GM21825 (cell line): ENCODE measurements around the gene P2RX1.

Experiments
- ATAC-seq: cut with Tn5 transposase; IDR thresholded peaks from one replicate; pipeline ENCODE4 v1.9.1; 2021; ENCODE audit warnings: mild to moderate bottlenecking, moderate library complexity; ENCODE audit not compliant: unreplicated experiment

Gene P2RX1

DNA sequence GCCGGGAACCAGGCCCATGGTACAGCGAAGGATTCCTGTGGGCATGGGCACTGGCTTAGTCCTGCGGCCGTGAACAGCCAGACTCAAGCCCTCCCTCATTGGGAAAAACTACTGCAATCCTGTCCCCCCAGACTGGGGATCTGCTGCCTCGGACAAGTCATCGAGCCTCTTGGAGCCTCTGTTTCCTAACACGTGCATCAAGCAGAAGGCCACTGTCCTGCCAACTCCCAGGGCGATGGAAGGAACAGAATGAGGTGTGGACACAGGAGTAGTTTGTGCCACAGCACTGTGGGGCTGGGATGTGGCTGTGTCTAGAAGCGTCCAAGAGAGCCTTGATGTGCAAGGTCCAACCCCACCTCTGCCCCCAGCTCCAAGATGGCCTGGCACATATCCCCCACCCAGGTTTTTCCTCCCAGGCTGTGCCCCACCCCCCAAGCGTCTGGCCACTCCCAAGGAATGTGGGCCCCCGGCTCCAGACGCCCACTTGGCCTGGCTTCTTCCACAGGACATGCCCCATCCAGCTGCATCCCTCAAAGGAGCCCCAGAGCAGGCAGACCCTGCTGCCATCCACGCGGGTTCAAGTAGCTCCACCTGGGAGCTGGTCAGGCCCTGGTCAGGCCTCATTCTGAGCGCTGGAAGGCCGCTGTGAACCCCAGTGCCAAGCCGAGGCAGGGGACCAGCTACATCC lies 26.8 kb downstream of the P2RX1 start:
- ATAC-seq, result no peak

DNA sequence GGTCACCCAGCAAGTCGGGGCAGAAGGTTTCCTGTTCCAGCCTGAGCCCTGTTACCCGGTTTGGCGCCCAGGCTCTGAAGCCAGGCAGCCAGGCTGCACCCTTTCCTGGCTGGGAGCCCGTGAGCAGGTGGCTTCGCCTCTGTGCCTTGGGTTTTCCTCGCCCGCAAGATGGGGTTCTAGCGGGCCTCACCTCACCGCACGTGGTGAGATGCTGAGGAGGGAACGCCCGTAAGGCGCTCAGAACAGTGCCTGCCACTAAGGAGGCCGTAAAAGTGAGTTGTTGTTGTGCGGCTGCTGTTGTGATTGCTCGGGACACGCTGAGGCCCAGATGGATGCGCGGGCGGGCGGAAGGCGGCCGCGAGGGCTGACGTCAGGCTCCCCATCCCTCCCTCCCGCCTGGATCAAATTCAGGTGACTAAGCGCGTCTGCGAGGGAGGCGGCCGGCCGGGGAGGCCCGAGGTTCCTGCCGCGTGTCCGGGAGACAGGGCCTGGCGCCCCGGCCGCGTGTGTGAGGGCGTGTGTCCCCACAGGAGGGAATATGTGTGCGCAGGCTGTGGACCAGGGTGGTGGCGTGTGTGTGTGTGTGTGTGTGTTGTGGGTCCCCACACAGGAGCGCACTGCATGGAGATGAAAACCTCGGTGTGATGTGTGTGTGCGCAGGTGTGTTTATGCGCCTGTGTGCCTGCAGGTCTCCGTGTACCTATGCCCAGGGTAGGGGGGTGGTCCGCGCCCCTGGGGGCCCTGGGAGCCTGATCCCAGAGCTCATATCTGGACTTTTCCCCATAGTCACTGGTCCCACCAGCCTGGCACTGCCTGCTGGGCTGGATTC lies 27.7 kb downstream of the P2RX1 start:
- ATAC-seq, result no peak

DNA sequence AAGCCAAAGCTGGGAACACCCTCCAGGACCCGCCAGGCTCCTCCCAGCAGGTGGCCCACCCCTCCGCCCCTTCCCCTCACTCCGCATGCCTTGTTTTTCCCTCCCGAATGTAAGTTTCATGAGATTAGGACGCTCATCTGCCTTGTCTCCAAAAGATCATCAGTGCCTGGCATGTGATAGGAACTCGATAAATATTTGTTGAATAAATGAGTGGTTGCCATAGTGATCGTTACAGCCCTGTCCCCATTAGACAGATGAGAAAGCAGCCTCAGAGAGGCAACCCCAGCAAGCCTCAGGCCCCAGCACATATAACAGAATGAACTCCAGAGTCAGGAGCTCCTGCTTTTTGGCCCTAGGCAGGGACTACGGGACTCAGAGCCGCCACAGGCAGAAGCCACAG lies 28.5 kb downstream of the P2RX1 start:
- no peak for ATAC-seq

DNA sequence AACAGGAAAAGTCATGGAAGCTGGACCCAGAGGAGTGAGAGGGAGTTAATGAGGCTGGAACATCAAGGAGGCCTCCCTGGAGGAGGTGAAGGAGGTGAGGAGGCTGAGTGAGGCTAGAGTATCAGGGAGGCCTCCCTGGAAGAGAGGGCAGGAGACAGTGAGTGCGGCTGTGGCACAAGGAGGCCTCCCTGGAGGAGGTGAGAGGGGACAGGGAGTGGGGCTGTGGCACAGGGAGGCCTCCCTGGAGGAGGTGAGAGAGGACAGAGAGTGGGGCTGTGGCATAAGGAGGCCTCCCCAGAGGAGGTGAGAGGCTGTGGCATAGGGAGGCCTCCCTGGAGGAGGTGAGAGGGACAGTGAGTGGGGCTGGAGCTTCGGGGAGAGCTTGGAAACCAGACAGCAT lies 28.9 kb downstream of the P2RX1 start:
- no peak for ATAC-seq

DNA sequence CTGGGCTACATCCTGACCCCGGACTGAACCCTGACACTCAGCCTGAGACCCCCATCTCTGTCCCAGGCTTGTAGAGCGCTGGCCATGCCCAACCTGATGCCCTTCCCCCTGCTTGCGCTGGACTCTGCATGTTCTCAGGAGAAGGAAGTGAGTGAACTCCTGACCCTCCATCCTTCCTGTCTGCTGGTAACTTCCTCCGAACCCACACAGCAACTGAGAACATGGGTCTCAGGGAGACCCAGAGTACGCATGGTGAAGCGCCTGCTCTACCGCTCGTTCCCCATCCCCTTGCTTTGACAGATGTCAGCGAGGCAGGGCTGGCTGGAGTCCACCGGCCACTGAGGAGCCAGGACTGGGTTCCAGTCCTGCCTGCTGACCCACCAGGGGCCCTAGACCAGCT lies 29.5 kb downstream of the P2RX1 start:
- no peak for ATAC-seq

DNA sequence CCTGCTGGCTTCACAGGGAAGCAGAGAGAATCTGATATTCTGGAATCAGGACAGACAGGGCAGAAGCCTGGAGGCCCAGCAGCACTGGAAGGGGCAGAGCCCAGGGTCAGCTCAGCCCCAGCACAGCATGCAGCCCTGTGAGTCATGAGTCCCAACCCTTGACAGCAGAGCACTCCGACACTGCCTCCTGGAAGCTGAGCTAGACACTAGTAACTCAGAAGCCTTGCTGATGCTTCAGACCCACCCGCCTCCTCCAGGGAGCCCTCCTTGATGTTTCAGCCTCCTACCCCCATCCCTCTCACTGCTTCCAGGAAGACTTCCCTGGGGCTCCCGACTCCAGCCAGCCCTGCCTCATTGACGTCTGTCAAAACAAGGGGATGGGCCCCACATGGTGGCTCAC lies 30.3 kb downstream of the P2RX1 start:
- ATAC-seq, result no peak

DNA sequence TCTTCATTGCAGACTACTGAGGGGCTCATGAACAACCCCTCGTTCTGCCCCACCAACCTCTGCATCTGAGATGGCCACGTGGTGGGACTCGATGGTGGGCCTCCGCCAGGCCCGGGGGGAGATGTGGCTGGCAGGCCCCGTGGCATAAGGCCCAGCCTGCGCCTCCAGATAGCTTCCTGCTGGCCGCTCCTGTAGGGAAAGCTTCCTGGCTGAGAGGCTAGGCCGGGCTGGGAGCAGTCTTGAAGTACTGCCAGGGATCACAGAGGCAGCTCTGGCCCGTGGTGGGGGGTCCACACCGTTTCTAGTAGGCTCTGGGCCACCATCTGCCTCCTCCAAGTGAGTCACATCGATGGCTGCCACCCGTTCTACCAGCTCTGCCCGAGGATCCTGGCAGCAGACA lies 31.0 kb downstream of the P2RX1 start:
- no peak for ATAC-seq

DNA sequence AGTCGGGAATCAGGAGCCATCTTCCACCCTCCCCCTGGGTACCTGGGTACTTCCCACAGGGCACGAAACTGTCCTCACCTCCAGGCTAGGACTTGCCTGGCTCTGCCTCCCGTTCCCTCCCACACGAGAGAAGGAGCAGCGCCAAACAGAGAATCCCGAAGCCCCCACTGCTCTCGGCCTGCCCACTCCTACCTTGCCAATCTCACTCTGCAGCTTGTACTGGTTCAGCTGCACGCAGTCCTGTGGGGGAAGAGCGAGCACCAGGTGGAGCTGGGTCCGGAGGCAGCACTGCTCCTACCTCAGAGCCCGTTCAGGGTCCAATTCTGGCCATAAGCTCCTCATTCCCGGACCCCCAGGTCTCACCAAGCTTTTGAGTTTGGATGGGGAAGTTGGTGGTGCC lies 32.1 kb downstream of the P2RX1 start:
- no peak for ATAC-seq

DNA sequence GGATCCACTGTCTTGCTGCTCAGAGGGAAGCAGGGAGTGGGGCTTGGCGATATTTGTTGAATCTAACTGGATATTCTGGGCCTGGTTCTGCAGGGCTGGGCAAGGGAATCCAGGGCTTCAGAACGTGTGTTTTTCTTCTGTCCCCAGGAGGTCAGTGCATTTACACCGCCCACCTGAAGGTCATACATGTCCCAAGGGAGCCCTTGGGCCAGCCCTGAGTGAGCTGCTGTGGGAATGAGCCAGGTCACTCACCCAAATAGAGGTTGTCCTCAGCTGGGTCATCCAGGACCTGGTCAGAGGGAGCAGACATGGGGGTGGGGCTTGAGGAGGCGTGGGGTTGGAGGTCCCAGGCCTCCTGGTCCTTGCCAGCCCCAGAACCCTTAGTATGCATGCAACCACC lies 34.0 kb downstream of the P2RX1 start:
- no peak for ATAC-seq

DNA sequence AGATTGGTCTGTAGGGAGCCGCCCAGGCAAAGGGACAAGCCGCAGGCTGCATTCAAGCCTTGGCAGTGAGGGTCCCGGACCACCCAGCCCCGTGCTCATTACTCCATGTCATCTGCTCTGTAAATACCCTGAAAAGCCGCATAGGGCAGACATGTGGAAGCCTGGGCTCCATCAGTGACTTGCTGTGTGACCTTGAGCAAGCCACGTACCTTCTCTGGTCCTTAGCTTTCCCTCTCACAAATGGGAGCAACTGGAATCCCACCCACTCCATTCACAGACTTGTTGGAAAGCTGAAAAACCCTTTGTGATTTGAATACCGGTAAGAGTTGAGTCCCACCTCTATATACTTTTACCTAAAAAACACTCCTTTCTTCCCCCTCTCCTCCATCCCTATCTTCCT lies 35.3 kb downstream of the P2RX1 start:
- no peak for ATAC-seq

DNA sequence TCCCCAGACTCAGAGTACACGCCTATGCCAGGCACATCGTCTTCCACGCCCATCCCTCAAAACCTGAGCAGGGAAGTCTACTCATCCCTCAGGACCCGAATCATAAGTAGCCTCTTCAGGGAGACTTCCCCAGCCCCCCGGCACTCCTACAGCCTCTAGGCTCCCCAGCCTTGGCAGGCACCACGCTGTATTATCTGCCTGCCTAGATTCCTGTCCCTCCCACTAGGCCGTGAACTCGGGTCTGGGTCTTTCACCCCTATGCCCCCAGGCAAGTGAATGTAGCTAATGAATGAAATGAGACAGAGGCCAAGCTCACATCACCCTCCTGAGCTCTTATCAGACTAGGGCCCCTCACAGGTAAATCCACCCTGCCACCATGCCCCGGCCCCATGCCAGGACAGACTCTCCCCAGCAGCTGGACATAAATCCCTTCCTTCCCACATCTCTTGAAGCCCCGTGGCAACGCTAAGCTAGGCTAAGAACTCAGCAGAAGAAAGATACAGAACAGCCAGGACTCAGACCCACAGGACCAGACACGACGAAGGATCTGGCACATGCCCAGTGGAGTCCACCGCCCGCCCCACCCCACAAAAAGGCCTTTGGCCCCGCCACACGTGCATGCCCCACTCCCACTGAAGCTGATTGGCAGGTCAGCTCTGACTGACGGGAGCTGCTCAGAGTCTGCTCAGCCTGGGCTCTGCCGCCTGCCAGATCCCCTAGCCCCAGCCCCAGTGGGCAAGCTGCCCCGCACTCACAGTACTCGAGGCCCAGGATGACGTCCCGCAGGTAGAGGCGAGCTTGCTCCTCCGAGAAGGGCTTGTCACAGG lies 36.5 kb downstream of the P2RX1 start:
- ATAC-seq, result no peak

DNA sequence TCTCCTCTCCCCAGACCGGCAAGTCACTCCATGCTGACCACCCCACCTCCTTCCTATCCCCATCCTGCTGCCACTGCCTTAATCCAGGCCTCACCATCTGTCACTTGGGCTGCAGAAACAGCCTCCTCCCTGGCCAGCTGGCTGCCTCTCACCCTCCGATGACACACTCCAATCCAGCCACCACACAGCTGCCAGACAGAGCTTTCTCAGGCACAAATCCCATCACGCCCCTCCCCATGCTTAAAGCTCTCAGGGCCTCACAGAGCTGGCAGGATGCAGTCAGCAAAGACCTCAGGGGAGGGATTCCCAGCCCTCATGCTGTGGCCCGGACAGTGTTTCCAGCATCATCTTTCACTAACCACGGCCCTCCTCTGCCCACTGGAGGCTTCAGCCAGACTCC lies 37.1 kb downstream of the P2RX1 start:
- no peak for ATAC-seq

DNA sequence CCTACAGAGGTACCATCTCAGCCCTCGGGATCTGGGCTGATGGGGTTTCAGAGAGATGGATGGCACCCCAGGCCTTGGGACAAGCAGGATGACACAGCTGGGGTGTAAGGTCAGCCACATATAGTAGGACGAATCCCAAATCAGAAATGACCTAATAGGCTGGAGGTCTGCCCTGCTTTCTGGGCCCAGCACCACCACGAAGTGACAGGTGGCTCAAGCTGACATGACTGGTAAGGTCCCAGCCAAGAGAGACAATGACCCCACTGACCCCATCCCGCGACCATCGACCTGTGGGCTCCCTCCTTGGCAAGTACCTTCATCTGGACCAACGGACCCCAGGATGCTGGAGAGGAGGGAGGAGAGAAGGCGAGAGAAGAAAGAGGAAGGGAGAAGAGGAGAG lies 39.0 kb downstream of the P2RX1 start:
- ATAC-seq, result no peak

DNA sequence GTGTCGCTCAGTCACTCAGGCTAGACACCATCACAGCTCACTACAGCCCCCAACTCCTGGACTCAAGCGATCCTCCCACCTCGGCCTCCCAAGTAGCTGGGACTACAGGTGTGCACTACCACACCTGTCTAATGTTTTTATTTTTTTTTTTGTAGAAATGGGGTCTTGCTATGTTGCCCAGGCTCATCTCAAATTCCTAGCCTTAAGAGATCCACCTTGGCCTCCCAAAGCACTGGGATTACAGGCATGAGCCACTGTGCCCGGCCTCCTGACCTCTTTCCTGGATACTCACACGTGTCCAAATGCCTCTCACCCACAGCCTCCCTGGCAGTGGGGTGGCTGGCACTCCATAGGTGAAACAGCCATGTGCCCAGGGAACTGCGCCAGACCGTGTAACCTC lies 40.9 kb downstream of the P2RX1 start:
- ATAC-seq, result no peak

DNA sequence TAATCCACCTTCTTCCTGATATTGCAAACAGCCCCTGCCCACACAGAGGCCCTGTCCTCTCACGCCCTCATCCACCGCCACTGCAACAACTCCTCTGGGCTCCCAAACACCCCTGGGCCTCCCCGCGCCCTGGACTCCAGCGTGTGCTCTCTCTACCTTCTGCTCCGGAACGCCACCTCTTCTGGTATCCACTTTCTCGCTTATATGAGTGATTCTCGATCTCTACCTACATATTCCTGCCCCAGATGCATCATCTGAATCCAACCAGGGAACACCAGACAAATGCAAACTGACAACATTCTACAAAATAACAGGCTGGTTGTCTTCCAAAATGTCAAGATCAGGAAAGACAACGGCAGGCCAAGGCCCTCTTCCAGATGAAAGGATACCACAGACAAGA lies 42.4 kb downstream of the P2RX1 start:
- ATAC-seq, result no peak

DNA sequence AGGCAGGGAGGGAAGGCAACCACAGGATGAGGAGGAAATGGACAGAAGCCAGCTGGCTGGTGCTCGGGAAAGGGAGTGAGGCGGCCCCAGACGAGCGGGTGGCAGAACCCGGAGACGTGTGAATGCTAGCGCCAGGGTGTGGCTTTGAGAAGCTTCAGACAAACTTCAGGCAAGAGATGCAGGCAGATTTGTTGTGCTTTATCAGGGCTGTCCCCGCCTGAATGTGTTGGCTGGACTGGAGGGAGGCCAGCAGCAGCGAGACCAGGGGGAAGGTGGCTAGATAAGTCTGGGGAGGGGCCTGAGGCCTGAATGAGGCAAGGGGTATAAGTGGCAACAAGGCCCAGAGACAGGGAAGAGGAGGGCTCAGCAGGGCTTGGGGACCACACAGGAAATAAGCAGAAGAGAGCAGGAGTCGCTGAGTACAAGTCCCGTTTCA lies 45.4 kb downstream of the P2RX1 start:
- no peak for ATAC-seq

DNA sequence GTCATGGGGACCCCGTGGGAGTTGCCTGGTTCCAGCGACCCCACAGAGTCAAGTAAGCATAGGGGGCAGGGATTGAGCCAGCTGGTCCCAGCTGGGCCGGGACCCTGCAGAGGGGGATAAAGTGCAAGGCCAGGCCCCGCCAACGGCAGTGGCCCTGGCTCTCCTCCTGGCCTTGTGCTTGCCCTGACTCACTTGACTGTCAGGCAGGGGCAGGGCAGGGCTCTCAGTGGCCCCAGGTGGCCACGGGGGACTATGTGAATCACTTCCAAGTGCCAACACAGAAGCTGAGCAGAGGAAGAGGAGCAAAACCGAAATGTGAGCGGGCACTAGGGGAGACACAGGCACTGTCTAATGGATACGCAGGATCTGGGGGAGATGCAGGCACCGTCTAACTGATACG lies 48.7 kb downstream of the P2RX1 start:
- no peak for ATAC-seq

DNA sequence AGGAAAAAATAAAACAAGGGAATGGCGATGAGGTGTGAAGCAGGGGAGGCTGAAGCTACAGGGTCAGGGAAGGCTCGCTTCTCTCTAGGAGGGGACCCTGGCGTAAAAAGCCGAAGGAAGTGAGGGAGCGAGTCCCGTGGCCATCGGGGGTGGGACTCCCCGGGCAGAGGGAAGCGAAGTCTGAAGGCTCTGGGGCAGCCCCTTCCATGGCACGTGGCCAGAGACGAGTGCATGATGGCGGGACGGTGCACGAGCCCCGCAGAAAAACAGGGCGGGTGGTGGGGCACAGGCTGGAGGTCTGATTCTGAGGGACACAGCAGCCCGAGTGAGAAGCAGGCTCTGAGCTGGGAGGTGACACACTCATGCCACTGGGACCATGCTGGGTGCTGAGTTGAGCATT lies 49.2 kb downstream of the P2RX1 start:
- ATAC-seq, result no peak

DNA sequence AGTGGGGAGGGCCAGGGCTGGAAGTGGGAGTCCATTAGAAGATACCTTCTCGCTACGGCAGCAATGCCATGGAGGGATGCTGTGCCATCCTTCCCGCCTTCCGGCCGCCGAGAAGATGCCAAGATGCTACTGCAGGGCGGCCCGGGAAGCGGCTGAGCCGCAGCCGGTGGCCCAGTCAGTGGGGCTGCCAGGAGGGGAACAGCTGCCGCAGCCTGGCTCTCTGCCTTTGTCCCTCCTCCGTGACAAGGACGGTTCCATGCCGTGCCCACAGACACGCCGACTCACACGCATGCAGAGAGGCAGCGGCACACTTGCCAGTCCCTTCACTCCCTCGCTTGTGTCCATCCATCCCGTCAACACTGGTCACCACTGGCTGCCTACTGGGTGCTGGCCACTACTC lies 50.0 kb downstream of the P2RX1 start:
- no peak for ATAC-seq

DNA sequence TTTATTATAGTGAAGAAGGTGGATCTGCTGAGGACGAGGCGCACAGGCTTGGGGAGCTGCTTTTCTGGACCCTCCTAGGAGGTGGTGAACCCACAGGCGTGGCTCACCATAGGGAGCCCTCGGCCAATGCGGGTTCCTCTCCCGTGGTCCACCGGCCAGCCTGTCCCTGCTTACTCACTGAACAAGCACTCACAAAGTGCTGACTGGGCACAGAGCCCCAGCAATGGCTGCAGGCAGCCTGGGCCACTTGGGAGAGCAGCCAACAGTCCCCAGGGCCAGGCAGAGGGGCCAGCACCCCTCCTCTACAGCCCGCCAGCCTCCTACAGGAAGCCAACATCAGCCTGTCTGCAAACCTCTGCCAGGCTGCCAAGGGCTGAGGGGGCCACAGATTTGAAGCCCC lies 51.1 kb downstream of the P2RX1 start:
- no peak for ATAC-seq

DNA sequence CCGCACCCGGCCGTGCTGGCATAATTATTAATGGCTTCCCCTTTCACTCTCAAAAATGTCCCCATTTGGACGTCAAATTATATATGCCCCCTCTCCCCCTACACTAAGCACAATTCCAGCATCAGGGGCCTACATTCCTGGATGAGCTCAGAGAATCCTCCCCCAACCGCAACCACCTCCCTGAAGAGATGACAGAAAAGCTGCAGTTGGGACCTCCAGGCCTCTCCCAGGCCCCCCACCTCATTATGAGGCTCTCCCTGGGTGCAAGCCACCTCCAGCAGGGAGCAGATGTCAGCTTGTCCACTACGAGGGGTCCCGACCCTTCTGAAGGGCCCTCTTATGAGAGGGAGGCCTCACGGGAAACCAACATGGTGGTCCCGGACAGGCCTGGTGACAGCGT lies 51.7 kb downstream of the P2RX1 start:
- ATAC-seq, result no peak
